ENCODE data around the gene GRIK3. TPM values are rescaled to one million over a fixed set of nuclear protein-coding genes. Genes with fewer than 3 reads are reported as not detected.

GRIK3 gene
- total and polyA plus RNA-seq, 8 donors: under 0.01 to 4.9 (median 0.46) TPM; not detected in 1

DNA sequence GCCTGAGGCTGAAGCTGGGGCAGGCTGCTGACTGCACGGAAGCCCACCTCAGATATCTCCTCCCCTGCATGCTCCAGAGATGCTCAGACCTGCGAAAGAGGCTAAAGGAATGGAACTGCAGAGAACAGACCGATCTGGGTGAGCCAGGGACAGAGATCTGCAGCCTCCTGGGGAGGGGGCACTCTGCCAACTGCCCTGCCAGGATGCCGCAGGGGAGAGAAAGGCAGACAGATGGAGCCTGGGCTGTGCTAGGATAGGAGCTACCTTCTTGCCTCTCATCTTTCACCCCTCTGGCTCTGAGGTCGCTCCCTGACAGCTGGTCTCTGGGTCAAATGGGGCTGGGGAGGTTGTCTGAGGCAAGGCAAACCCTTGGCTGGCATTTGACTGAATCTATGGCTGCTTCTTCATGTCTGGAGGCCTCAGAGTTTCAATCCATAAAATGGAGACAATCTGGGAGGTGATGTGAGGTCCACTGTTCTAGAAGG, 238.2 kb downstream of the GRIK3 start:
- intact Hi-C loops (cut with DNase I; ENCODE audit: low total_unique reads): no loop called here
- Histone ChIP-seq H3K27me3 (peaks cover 0 to 15% (median 0%) of the 10 kb centered on the region in 3 donors), H3K4me1 (no peaks in the 10 kb centered on the region), H3K36me3 (no peaks in the 10 kb centered on the region), H3K4me3 (no peak overlapping the region), H3K9me3 (no peaks in the 10 kb centered on the region), H3K27ac (no peak overlapping the region)
- WGBS, 5 donors: 67 to 77% (median 69%) methylated on average over 5 of the region's 5 CpGs
- TF ChIP-seq POLR2A (IDR thresholded peaks at IDR 0.05) (no peak), POLR2AphosphoS5 (IDR thresholded peaks at IDR 0.05) (no peak), EP300 (IDR thresholded peaks at IDR 0.05) (no peak)
- TF ChIP-seq, protein P1, sequence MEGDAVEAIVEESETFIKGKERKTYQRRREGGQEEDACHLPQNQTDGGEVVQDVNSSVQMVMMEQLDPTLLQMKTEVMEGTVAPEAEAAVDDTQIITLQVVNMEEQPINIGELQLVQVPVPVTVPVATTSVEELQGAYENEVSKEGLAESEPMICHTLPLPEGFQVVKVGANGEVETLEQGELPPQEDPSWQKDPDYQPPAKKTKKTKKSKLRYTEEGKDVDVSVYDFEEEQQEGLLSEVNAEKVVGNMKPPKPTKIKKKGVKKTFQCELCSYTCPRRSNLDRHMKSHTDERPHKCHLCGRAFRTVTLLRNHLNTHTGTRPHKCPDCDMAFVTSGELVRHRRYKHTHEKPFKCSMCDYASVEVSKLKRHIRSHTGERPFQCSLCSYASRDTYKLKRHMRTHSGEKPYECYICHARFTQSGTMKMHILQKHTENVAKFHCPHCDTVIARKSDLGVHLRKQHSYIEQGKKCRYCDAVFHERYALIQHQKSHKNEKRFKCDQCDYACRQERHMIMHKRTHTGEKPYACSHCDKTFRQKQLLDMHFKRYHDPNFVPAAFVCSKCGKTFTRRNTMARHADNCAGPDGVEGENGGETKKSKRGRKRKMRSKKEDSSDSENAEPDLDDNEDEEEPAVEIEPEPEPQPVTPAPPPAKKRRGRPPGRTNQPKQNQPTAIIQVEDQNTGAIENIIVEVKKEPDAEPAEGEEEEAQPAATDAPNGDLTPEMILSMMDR (IDR thresholded peaks at IDR 0.05): no peak
- no peak for DNase-seq

DNA sequence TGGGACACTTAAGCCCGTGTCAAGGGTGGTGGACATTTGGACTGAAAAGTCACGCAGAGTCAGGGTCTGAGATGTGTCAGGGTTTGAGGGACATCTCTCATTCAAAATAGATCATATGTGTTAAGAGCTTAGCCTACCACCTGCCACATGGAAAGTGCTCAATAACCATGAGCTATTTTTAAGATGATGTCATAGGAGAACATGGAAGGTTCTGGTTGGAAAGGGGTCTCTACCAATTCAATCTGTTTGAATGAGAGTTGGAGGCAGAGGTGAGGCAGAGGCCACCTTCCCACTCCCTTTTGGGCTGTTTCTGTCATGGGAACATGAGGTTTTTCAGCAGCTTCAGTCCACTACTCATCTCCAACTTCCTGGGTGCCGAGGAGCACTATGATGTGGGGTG, 239.9 kb downstream of the GRIK3 start:
- Histone ChIP-seq H3K27me3 (peaks cover 0 to 29% (median 0%) of the 10 kb centered on the region in 3 donors), H3K9me3 (no peaks in the 10 kb centered on the region), H3K4me3 (no peak overlapping the region), H3K4me1 (no peaks in the 10 kb centered on the region), H3K36me3 (no peaks in the 10 kb centered on the region), H3K27ac (no peak overlapping the region)
- intact Hi-C loops (cut with DNase I; ENCODE audit: low total_unique reads): no loop called here
- TF ChIP-seq, protein P1 (IDR thresholded peaks at IDR 0.05): no peak
- no peak for TF ChIP-seq EP300 (IDR thresholded peaks at IDR 0.05)
- TF ChIP-seq POLR2A (IDR thresholded peaks at IDR 0.05): no peak
- no peak for TF ChIP-seq POLR2AphosphoS5 (IDR thresholded peaks at IDR 0.05)
- DNase-seq: no peak
- 81 to 89% (median 86%) methylated on average over 3 of the region's 3 CpGs for WGBS, 5 donors

DNA sequence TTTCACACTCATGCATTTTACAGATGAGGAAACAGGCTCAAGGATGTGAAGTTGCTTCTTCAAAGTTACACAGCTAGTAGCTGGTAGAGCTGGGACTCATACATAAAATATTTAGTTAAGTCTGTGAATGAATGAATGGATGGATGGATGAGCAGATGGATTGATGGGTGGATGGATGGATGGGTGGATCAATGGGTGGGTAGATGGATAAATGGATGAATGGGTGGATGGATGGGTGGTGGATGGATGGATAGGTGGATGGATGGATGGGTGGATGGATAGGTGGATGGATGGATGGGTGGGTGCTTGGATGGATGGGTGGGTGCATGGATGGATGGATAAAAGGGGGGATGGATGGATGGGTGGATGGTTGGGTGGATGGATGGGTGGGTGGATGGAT, 240.9 kb downstream of the GRIK3 start:
- no peaks in the 10 kb centered on the region for H3K9me3 ChIP-seq
- DNase-seq: no peak
- H3K4me1 ChIP-seq: no peaks in the 10 kb centered on the region
- H3K27me3 ChIP-seq: peaks cover 0 to 37% (median 0%) of the 10 kb centered on the region in 3 donors
- intact Hi-C loops (cut with DNase I; ENCODE audit: low total_unique reads): no loop called here
- no peak overlapping the region for H3K4me3 ChIP-seq
- H3K36me3 ChIP-seq: no peaks in the 10 kb centered on the region
- no peak overlapping the region for H3K27ac ChIP-seq
- TF ChIP-seq EP300 (IDR thresholded peaks at IDR 0.05) (no peak), POLR2A (IDR thresholded peaks at IDR 0.05) (no peak), POLR2AphosphoS5 (IDR thresholded peaks at IDR 0.05) (no peak)
- TF ChIP-seq, protein P1 (IDR thresholded peaks at IDR 0.05): no peak

DNA sequence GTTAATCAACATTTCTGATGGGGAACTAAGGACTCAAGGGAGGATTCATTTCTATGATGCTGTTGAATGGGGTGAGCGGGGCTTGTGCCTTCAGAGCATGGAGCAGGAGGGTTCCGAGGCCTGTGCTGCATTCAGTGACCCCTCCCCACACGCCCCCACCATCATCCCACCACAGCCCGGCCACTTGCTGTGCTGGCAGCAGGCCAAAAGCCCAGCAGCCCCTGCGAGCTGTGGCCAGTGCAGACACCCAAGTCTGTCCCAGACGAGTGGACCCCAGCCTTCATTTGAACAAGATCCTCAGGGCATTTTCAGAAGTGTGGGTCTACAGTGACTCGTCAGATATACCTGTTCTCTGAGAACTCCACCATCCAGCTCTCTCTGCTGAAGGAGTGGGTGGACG, 242.0 kb downstream of the GRIK3 start:
- WGBS, 5 donors: 55 to 69% (median 60%) methylated on average over 8 of the region's 8 CpGs
- Histone ChIP-seq H3K4me1 (no peaks in the 10 kb centered on the region), H3K4me3 (no peak overlapping the region), H3K27me3 (peaks cover 0 to 43% (median 0%) of the 10 kb centered on the region in 3 donors), H3K27ac (no peak overlapping the region), H3K36me3 (no peaks in the 10 kb centered on the region), H3K9me3 (no peaks in the 10 kb centered on the region)
- DNase-seq: no peak
- intact Hi-C loops (cut with DNase I; ENCODE audit: low total_unique reads): no loop called here
- TF ChIP-seq, protein P1 (IDR thresholded peaks at IDR 0.05): no peak
- no peak for TF ChIP-seq POLR2A (IDR thresholded peaks at IDR 0.05)
- no peak for TF ChIP-seq POLR2AphosphoS5 (IDR thresholded peaks at IDR 0.05)
- no peak for TF ChIP-seq EP300 (IDR thresholded peaks at IDR 0.05)

Data from stomach (tissue), 9 donors.